Esophagus squamous epithelium (tissue), 4 donors: ENCODE measurements around the gene MMAA.

Experiments used
- CTCF ChIP-seq, 6 experiments: fragments of 450-650 bp in 4 of 6; fragments of 200-600 bp in 2 of 6; sonication (generic) in 2 of 6; IDR thresholded peaks; one replicate each; pipeline ENCODE4 v1.5.1; 2016 to 2019; ENCODE audit warnings: antibody characterized with exemption in 6 of 6, mild to moderate bottlenecking in 4 of 6, moderate library complexity in 4 of 6
- POLR2A ChIP-seq, 4 donors: fragments of 450-650 bp; IDR thresholded peaks; one replicate each; pipeline ENCODE4 v1.6.1; 2017; ENCODE audit warnings: antibody characterized with exemption in 4 of 4, mild to moderate bottlenecking in 4 of 4, moderate library complexity in 3 of 4

- TF ChIP-seq CTCF (IDR thresholded peaks at IDR 0.05) (no peak), POLR2A (IDR thresholded peaks at IDR 0.05) (no peak)
Observed at GRCh38 chr4:145679520-145679919, 60.3 kb downstream of the MMAA start.
